DMS114 treated with DMSO at 0.1 percent for 48 hours (cell line): Measurements from ENCODE around the gene COPZ2.
"Not testable (repeated sequence)": the region's sequence is repeated elsewhere in the genome, so short reads cannot be mapped to it uniquely, and the experiment has no call there.

Source experiments
- DNase-seq: peaks from one replicate; lab custom pipeline; 2025; ENCODE audit not compliant: unreplicated experiment; lab: John Stamatoyannopoulos, UW

COPZ2 gene

DNA sequence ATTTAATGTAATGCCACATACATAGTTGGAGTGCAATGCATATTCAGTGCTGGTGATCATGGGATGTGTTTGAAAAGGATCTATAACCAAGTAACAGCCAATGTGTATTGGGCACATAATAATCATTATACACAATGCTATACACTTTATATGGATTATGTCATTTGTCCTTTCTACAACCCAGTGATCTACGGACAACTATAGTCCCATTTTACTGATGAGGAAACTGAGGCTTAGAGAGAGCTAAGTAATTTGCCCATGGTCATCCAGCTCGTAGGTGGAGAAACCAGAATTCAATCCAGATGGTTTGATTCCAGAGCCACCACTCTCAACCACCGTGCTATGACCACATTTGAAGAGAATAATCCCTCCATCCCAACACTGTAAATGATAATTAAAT lies 27.4 kb downstream of the COPZ2 start:
- DNase-seq: no peak

DNA sequence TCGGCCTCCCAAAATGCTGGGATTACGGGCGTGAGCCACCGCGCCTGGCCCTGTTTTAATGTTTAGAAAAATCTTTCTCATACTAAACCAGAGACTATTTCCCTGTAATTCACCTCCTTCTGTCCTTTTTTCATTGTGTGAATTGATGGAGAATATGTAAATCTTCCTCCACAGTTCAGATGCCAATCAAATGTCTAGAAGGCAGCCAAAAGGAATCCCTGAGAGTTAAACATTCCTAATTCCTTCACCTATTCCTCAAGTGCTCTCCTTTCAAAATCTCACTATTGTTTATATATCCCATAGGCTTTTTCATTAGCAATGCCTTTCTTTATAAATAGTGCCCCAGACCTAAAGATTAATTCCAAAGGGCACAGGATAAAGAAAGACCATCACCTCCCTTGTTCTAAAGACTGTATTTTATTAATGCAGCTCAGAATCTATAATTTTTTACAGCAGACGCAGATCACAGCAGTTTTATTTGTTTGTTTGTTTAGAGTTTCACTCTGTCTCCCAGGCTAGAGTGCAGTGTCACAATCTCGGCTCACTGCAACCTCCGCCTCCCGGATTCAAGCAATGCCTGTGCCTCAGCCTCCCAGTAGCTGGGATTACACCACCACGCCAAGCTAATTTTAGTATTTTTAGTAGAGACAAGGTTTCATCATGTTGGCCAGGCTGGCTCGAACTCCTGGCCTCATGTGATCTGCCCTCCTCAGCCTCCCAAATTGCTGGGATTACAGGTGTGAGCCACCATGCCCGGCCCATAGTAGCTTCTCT lies 30.5 kb downstream of the COPZ2 start:
- no peak for DNase-seq

DNA sequence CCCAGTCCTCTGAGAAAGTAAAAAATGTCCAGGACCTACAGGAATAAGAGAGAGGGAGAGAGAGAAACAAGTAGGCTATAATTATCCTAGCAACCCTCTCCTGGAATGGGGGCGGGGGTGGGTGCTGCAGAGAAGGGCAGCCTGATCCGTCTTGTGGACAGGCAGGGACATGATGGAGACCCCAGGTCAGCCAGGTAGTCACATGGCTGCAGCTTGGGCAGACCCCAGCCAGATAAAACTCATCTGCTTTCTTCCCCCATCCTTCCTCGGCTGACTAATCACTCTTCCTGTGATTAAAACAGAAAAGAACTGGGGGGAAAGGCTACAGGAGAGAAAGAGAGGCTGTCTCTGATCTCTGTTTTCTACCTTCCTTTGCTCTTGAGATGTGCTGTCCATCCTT lies 32.6 kb downstream of the COPZ2 start:
- no peak for DNase-seq

DNA sequence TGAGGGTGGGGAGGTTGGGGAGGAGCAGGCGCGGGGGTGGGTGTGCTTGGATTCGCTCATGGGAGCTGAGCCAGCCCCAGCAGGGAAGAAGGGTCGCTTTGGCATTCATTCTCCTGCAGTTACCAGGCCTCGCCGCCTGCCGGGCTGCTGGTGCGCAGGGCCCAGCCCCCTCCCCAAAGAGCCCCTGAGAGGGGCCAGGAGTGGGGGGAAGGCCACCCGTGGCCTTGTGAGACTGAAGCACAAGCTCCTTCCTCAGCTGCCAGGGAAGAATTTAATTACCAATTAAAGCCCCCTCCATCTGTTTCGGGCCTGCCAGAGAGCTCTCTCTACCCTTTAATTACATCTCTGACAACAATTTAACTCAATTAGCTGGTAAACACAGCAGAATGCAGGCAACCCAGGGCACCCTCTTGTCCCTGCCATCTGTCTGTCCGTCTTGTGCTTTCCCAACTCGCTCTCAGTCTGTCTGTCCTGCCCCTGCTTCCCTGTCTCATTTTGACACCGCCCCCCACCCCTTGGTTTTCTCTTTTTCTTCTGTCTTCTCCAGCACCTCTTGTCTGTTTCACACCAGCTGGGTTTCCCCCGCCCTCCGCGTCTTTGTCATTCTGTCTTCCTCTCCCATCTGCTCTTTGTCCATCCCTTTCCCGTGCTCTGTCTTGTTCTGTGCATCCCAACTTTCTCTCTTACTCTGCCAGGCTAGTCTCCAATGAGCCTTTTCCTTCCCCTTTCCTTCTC lies 34.0 kb downstream of the COPZ2 start:
- DNase-seq: no peak

DNA sequence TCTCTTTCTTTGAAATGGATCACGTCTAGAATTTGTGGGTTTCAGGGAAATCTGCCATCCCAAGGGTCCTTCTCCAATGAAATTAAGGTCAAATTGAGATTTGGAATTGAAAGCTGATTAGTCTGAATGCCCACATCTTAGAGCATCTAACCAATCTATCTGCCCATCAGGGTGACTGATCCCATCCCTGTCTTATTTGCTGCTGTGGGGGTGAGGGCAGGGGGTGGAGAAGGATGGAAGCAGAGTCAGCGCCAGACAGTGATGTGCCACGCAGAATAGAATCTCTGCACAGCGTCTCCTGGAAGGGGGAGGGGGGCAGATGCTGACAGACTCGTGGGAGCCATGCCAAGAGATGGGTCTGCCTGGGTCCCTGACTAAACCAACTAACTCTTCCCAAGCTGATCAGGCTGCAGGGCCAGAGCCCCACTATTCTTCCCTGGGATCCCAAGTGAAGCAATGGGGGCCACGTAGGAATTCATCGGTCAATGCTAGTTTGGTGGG lies 34.6 kb downstream of the COPZ2 start:
- DNase-seq: no peak

DNA sequence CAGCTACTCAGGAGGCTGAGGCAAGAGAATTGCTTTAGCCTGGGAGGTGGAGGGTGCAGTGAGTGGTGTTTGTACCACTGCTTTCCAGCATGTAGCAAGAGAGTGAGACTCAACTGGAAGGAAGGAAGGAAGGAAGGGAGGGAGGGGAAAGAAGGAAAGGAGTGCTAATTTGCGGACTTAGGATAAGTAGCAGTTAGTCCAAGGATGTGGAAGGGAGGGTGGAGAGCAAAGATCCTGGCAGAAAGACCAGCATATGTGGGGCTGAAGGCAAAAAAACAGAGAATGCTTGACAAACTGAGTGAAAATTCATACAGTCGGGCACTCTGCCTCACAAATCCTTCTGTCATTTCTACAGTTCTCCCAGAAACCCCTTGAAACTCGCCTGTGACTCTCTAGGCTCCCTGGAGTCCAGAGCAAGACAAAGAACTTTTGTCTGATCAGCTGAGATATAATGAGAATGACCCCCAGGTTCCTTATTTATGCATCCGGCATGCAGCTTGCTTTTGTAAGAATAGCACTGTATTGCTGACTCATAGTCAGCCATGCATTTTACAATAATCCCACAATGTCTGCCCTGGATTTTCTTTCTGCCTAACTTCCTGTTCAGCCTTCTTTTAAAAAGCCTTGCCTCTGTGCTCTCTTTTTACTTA lies 35.2 kb downstream of the COPZ2 start:
- no peak for DNase-seq

DNA sequence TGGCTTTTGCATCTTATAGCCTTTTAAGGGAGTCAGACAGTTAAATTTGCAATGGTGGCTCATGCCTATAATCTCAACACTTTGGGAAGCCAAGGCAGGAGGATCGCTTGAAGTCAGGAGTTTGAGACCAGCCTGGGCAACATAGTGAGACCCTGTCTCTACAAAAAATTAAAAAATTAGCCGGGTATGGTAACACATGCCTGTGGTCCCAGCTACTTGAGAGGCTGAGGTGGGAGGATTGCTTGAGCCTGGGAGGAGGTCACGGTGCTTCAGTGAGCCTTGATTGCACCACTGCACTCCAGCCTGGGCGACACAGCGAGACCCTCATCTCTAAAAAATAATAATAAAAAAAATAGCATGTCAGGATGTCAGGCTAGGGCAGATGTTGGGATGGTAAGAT lies 35.9 kb downstream of the COPZ2 start:
- not testable (repeated sequence) for DNase-seq

DNA sequence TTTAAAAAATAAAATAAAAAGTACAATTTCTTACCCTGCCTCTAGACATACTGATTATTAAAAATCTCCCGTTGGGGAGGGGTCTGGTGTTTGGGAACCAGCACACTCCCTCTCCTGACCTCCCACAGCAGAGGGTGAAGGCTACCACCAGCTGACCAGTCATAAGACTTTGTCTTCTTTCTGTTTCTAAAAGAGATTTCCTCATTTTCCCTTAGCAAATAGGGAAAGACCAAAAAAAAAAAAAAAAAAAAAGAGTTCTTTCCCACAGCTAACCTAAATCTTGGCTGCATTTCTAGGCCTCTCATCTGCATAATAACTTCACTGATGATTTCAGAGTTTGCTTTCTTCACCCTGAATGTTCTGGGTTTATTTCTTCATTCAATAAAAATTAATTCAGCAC lies 36.4 kb downstream of the COPZ2 start:
- no peak for DNase-seq

DNA sequence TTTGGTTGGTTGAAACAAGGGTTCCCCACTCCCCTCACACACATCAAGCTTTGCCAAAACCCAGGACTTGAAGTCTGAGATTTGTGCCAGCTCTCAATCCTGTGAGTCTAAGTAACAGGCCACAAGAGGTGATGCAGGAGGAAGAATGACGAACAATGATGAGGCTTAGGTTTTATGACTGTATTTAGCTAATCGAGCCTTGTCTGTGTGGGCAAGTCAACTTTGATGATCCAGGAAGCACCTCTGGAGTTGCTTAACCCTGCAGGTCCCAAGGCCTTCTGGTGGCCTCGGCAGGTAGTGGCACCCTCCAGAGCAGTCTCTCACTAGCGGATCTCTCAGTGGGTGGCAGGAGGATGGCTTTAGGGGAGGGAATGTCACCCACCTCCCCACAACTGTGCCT lies 38.0 kb downstream of the COPZ2 start:
- no peak for DNase-seq

DNA sequence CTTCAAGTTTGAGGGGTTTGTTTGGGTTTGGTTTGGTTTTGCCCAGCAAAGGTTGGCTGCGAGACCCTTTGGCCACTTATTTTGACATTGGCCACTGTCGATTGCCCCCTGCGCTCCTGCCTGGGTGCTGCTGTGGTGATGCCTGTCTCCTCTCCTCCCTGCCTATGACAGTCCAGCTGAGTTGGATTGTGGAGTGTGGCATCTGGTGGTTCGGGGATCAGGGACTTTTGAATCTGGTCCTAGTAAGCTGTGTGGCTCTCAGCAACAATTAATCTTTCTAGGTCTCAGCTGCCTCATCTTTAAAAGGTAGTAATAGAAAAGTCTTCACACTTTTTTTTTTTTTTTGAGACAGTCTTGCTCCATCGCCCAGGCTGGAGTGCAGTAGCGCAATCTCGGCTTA lies 39.6 kb downstream of the COPZ2 start:
- DNase-seq: no peak

DNA sequence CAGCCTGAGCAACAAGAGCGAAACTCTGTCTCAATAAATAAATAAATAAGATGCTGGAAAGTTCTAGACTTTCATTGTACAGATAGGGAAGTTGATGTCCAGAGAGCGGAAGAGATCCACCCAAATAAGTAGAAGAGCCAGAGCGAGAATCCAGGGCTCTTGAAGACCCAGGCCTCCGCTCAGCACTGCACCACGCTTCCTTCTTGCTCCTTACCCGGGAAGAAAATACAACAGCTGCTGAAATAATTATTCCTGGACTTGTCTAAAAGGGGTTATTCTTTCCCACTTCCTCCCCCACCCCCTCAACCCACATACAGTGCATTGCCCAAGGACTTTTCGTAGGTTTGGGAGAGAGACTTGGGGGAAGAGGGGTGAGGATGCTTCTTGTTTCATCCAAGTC lies 40.0 kb downstream of the COPZ2 start:
- DNase-seq: no peak

DNA sequence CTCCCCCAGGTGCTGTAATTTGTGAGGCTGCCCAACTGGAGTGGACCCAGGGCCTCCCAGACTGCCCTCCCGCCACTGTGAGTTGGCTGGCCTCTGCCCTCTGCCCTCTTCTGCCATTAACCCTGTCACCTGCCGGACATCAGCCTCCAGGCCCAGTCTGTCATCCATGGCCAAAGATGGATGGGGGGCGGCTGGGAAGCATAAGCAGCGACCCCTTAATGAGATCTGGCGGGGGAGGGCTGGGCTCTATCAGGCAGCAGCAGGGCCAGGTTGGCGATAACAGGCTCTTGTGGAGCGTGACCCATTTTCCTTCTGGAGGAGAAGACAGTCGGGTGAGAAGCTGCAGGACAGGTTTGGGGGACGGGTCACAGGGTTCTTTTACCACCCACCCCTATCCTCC lies 41.4 kb downstream of the COPZ2 start:
- DNase-seq: no peak

DNA sequence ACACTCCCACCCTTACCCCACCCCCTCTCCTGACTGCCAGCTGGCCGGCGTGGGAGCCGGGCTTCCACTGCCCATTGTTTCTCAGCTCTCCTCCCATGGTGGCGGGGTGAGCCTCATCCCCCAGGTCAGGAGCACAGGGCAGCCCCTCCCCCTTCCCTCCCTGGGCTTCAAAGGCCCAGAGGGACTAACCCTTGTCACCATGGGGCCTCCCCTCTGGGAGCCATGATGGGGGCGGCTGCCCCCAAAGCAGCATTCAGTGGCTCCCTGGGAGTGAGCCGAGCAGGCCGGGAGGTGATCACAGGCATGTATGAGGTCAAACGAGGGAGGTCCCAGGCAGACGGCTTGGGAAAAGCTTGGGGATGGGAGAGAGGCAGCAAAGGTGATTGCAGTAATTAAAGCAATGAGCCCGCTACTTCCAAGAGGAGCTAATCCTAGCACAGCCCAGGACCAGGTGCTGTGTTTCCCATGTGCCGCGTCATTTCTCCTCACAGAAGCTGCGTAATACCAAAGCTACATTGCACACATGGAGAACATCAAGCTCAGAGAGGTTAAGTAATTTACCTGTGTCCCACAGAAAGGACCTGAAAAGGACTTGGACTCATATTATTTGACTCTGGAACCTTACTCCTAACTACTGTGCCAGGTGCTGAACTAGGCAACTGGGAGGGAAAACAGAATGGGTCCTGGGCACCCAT lies 42.2 kb downstream of the COPZ2 start:
- DNase-seq: no peak

DNA sequence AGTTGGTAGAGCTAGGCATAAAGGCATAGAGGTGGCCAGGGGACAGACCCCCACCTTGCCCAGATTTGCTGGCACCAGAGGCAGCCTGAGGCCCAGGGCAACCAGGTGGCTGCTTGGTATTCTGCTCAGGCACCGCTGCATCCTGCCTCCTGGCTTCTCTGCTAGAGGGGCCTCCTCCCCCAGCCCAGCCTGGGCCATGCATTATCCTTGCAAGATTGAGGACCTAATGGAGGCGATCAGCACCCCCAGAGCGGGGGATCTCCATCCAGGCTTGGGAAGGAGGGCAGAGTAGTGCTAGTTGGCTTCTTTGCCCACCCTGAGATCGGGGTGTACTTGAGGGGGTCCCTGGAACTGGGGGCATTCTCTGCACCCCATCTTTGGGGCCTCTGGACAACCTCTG lies 42.9 kb downstream of the COPZ2 start:
- DNase-seq: no peak

DNA sequence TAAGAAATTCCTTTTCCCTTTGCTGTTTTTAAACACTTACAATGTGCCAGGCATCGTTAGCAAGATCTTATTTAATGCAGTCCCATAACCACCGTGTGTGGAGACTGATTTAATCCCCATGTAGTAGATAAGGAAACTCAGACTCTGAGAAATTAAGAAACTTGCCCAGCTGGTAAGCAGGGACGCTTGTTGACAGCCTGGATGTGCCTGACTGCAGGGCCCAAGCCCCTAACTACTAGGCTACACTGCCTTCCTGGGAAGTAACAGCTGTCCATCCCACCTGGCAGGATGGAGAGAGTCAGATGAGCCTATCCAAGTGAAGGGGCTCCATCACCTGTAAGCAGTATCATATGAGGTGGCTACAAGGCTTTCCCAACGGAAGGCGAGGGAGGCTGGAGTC lies 43.6 kb downstream of the COPZ2 start:
- DNase-seq: no peak

DNA sequence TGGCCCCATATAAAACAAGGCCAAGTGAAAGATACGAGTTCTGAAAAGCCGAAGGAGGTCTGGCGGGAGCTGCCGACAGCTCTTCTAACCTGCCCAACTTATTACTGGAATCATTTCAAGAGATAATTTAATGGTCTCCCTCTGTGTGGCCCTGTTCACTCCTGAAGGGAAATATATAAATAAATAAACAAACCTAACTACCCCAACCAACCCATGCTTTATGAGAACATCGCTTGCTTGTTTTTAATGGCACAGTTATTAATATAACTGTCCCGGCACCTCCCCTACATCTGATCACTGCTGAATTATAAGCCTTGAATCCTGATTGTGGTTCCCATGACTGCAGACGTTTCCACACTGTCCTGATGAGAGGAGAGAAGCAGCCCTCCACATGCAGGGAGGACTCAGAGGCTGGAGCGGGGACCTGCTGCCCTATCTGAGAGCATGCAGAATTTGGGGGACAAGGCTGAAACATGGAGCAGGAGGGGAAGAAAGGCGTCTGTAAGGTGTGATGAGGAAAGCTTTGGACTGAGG lies 44.5 kb downstream of the COPZ2 start:
- DNase-seq: no peak

DNA sequence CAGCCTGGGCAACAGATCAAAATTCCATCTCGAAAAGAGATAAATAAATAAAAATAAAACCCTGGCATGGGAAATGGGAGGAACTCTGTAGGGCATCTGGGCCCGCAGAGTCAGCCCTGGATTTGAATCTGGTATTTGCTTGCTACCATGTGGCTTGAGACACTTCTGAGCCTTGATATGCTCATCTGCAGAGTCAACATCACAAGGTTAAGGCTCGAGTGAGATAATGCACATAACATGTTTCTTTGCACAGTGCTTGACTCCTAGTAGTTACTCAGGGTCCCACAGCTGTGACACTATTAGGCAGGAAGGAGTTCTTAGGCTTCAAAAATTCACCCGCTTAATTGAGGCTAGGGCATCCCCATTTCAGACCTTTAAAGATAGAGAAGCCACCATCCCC lies 45.4 kb downstream of the COPZ2 start:
- DNase-seq: no peak

DNA sequence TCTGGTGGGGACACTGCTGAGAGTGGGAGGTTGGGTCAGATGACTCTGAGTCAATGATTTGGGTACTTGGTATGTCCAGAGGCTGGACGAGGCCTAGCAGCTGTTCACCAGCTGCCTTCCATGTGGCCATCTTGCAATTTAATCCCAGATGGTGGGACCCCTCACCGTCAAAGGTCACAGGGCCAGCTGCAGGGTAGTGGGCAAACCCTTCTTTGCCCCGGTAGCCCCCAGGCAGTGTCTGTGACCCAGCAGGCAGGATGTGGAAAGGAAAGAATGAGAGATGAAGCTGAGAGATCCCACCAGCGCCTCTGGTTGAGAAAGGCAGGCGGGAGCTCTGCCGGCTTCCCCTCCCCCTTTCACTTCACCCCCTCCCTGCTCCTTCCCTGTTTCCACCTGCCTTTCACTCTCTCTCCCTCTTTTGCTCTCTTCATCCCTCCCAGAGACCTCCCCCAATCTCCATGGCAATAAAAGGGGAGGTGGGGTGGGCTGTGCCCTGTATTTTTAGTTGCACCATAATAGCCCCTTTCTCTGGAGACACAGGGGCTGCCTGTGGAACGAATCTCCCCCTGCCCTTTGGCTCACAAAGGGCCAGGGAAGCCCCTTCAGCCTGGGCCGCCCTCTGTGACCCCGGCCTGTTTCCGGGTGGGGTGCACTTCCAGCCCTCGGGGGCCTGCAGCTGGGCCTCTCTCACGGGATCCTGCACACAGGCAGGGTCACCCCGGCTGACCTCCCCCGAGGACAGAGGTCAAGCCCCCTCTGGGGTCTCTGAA lies 46.5 kb downstream of the COPZ2 start:
- no peak for DNase-seq

DNA sequence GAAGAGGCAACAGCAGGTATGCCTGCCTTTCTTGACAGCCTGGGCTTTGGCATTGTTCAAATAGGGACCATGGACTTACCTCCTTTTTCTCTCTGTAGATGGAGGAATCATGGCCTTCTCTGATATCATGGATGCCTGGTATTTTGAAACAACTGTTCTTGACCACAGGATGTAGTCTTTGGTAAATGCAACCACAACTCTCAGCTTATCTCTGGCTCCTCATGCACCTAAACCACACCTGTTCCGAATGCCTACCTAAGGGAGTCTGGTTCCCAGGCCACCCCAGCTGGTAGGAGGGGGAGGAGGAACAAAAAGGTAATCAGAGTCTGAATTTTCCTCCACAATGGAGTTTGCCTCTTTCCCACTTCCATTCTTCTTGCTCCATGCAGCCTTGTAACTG lies 47.9 kb downstream of the COPZ2 start:
- DNase-seq: no peak

DNA sequence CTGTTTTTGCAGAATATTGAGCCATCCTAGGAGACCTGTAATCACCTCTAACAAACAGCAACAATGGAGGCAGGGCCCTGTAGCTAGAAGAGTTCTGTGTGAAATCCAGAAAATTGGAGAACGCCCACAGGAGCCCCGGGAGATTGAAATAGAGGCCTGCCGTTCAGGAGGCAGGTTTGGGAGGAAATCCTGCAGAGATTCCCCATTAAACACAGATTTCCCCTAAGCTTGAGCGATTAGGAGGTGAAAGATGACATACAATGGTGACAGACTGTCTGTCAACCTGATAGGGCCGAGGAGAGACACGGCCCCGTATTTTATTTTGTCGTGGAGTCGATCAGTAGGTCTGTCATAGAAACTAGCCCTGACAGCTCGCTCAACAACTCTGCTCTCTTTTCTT lies 48.4 kb downstream of the COPZ2 start:
- DNase-seq: no peak
